CD4-positive, CD25-positive, alpha-beta regulatory T cell (primary cell): ENCODE data around the gene IL1RAPL1. TPM values are rescaled to one million over a fixed set of nuclear protein-coding genes. Genes with fewer than 3 reads are reported as not detected.

ENCODE experiments used
- ATAC-seq, 2 donors: fragments of 150-1000 bp; cut with Tn5 transposase; one replicate each; pipeline ENCODE4 v1.10.0; 2021; ENCODE audit warnings: low read depth in 2 of 2, moderate number of reproducible peaks in 2 of 2, moderate library complexity in 1 of 2
- DNase-seq, 3 donors: peaks; one replicate each; pipeline versions ENCODE4 v3.0.0 to v3.0.0-alpha.2; 2012 to 2022; ENCODE audit warnings: mixed read lengths in 1 of 3
- H3K27ac ChIP-seq: one replicate; pipeline ENCODE4 v1.7.0; 2013; ENCODE audit warnings: mild to moderate bottlenecking, low read length; ENCODE audit not compliant: insufficient read depth, poor library complexity, severe bottlenecking
- H3K27me3 ChIP-seq: one replicate; pipeline ENCODE4 v1.7.0; 2013; ENCODE audit warnings: low read length; ENCODE audit not compliant: control insufficient read depth, insufficient read depth
- H3K36me3 ChIP-seq: one replicate; pipeline ENCODE4 v1.7.0; 2013; ENCODE audit warnings: mild to moderate bottlenecking, low read length, moderate library complexity; ENCODE audit not compliant: control insufficient read depth, insufficient read depth
- H3K4me1 ChIP-seq: 2 replicates; pipeline ENCODE4 v1.7.0; 2013; ENCODE audit warnings: mild to moderate bottlenecking, low read length; ENCODE audit not compliant: insufficient read depth, control insufficient read depth, poor library complexity, severe bottlenecking
- H3K4me3 ChIP-seq: one replicate; pipeline ENCODE4 v1.7.0; 2013; ENCODE audit warnings: low read depth, mild to moderate bottlenecking, low read length, moderate library complexity
- H3K9me3 ChIP-seq, 2 experiments: 1 replicate in 1 of 2; 2 replicates in 1 of 2; pipeline ENCODE4 v1.7.0; 2013; ENCODE audit warnings: low read length in 2 of 2, mild to moderate bottlenecking in 1 of 2, moderate library complexity in 1 of 2; ENCODE audit not compliant: control insufficient read depth in 2 of 2
- H3K27ac Mint-ChIP-seq, 3 donors: one replicate each; pipeline ENCODE4 v1.8.0; 2020 to 2022; ENCODE audit warnings: mild to moderate bottlenecking in 3 of 3, mixed read lengths in 3 of 3, moderate library complexity in 2 of 3
- H3K27me3 Mint-ChIP-seq: one replicate; pipeline ENCODE4 v1.8.0; 2022; ENCODE audit warnings: mild to moderate bottlenecking, mixed read lengths
- H3K36me3 Mint-ChIP-seq: one replicate; pipeline ENCODE4 v1.8.0; 2020; ENCODE audit warnings: mixed read lengths
- H3K4me1 Mint-ChIP-seq, 4 donors: one replicate each; pipeline ENCODE4 v1.8.0; 2020 to 2022; ENCODE audit warnings: mixed read lengths in 4 of 4, mild to moderate bottlenecking in 1 of 4
- H3K4me3 Mint-ChIP-seq, 4 donors: one replicate each; pipeline ENCODE4 v1.8.0; 2020 to 2022; ENCODE audit warnings: mild to moderate bottlenecking in 4 of 4, mixed read lengths in 4 of 4, moderate library complexity in 3 of 4
- H3K9me3 Mint-ChIP-seq, 7 donors: one replicate each; pipeline ENCODE4 v1.8.0; 2020 to 2022; ENCODE audit warnings: mixed read lengths in 7 of 7, mild to moderate bottlenecking in 3 of 7, moderate library complexity in 2 of 7
- polyA plus RNA-seq, 4 donors: library from polyadenylated mRNA; unstranded; fragments of 300-500 nt; fragmentation: Illumina TruSeq; gene quantifications; one replicate each; pipeline ENCODE4 v1.2.3, GENCODE V29; 2021
- total RNA-seq: library from RNA; stranded (reverse); gene quantifications from one replicate; pipeline ENCODE4 v1.2.3, GENCODE V29; 2022

IL1RAPL1 gene
- total and polyA plus RNA-seq, 5 donors from 2014 or later, result not detected

DNA sequence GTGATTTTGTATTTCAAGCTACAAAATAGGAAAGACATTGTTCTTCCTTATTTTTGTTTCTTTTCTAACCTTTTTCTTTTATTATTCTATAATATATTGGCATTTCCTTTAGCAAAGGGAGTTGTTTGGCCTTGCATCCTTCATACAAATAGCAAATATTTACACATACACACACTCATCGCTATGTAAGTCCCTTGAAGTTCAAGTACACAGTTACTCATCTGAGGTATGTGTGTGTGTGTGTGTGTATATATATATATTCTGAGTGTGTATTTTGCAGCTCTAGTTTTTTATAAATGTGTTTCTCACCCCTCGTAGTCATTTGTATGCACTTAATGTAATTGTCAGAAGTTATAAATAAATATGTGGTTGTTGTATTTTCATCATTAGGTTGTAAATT, 903.4 kb downstream of the IL1RAPL1 start:
- no peaks in the 10 kb centered on the region for H3K27me3 ChIP-seq
- no peak for ATAC-seq
- peaks cover 0 to 1% of the 10 kb centered on the region in 2 experiments for H3K9me3 ChIP-seq
- no peak for DNase-seq
- H3K27me3 Mint-ChIP-seq, result no peaks in the 10 kb centered on the region
- H3K4me1 ChIP-seq, result no peaks in the 10 kb centered on the region
- no peaks in the 10 kb centered on the region for H3K36me3 ChIP-seq
- H3K36me3 Mint-ChIP-seq, result no peaks in the 10 kb centered on the region
- H3K9me3 Mint-ChIP-seq, result peaks cover 0 to 1% (median 0%) of the 10 kb centered on the region in 7 donors
- no peak overlapping the region for H3K4me3 ChIP-seq
- H3K27ac Mint-ChIP-seq, result no peak overlapping the region
- no peaks in the 10 kb centered on the region for H3K4me1 Mint-ChIP-seq
- no peak overlapping the region for H3K27ac ChIP-seq
- H3K4me3 Mint-ChIP-seq, result no peak overlapping the region

DNA sequence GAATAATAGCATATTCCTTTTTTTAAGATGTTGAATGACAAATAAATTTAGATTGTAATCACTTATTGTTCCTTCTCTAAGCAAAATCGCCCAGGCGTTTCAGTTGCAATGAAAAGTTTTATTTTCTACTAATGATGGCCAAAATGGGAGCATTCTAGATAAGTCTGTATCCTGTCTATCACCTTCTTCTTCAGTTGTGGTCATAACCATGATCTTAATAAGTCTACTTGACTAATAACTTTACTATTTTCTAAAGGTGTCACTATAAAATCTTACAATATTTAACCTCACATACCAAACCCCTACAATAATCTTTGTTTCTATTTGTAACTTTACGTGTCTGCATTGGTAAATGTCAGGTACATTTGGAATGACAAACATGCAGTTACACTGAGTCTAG, 904.4 kb downstream of the IL1RAPL1 start:
- Histone ChIP-seq H3K36me3 (no peaks in the 10 kb centered on the region), H3K4me1 (no peaks in the 10 kb centered on the region), H3K27me3 (no peaks in the 10 kb centered on the region), H3K4me3 (no peak overlapping the region), H3K9me3 (peaks cover 0 to 1% of the 10 kb centered on the region in 2 experiments), H3K27ac (no peak overlapping the region)
- ATAC-seq (no peak), DNase-seq (no peak)
- Mint-ChIP-seq H3K27me3 (no peaks in the 10 kb centered on the region), H3K27ac (no peak overlapping the region), H3K36me3 (no peaks in the 10 kb centered on the region), H3K4me1 (no peaks in the 10 kb centered on the region), H3K4me3 (no peak overlapping the region), H3K9me3 (peaks cover 0 to 1% (median 0%) of the 10 kb centered on the region in 7 donors)

DNA sequence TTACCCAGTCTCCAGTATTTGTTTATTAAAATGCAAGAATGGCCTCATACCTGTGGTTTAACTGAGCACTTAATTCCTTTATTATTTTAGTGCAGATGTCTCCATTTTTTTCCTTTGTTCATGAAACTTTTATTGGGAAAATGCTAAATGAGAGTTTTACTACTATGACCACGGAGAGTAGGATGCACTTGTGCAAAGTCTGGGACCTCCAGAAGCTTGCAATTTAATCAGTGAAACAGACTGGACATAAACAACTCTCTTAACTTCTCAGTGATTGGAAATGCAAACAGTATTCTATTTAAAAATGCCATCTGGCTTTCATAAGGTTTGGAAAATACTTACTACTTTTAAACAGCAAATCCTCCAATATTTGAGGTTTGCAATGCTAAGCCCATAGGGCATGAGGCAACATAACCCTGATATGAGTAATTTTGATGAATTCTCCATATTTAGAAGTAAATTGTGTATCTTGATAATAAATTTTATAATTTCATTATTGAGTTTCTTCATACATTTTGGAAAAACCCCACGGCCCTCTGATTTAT, 909.5 kb downstream of the IL1RAPL1 start:
- no peak overlapping the region for H3K4me3 Mint-ChIP-seq
- H3K4me3 ChIP-seq, result no peak overlapping the region
- H3K27me3 ChIP-seq, result no peaks in the 10 kb centered on the region
- no peaks in the 10 kb centered on the region for H3K36me3 ChIP-seq
- peaks cover 0 to 5% (median 4%) of the 10 kb centered on the region in 7 donors for H3K9me3 Mint-ChIP-seq
- no peaks in the 10 kb centered on the region for H3K4me1 Mint-ChIP-seq
- no peaks in the 10 kb centered on the region for H3K4me1 ChIP-seq
- no peaks in the 10 kb centered on the region for H3K27me3 Mint-ChIP-seq
- DNase-seq, result no peak
- no peak for ATAC-seq
- H3K27ac ChIP-seq, result no peak overlapping the region
- no peaks in the 10 kb centered on the region for H3K36me3 Mint-ChIP-seq
- no peak overlapping the region for H3K27ac Mint-ChIP-seq
- H3K9me3 ChIP-seq, result peaks cover 0 to 1% of the 10 kb centered on the region in 2 experiments

DNA sequence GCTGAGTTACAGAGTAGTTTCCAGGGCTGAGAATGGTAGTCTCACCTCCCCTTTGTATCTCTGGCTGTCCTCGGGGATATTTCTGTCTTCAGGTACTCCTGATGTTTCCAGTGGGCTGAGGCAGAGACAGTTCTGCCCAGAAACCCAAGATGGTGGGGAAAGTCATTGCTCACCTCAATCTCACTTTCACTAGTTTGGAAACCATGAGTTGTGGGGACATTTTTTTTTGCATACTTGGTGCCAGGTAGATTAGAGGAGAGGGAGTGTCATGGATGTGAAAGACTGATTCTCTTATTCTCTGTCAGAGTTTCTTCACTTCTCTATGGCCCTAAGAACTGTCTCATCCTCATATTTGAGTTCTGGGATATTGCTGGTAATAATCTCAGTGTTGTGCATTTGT, 919.5 kb downstream of the IL1RAPL1 start:
- no peak overlapping the region for H3K4me3 Mint-ChIP-seq
- Histone ChIP-seq H3K27ac (no peak overlapping the region), H3K36me3 (no peaks in the 10 kb centered on the region), H3K9me3 (no peaks in the 10 kb centered on the region), H3K4me3 (no peak overlapping the region), H3K4me1 (no peaks in the 10 kb centered on the region), H3K27me3 (no peaks in the 10 kb centered on the region)
- H3K27me3 Mint-ChIP-seq, result no peaks in the 10 kb centered on the region
- H3K36me3 Mint-ChIP-seq, result no peaks in the 10 kb centered on the region
- no peak overlapping the region for H3K27ac Mint-ChIP-seq
- ATAC-seq, result no peak
- H3K9me3 Mint-ChIP-seq, result peaks cover 0 to 20% (median 3%) of the 10 kb centered on the region in 7 donors
- no peaks in the 10 kb centered on the region for H3K4me1 Mint-ChIP-seq
- no peak for DNase-seq

DNA sequence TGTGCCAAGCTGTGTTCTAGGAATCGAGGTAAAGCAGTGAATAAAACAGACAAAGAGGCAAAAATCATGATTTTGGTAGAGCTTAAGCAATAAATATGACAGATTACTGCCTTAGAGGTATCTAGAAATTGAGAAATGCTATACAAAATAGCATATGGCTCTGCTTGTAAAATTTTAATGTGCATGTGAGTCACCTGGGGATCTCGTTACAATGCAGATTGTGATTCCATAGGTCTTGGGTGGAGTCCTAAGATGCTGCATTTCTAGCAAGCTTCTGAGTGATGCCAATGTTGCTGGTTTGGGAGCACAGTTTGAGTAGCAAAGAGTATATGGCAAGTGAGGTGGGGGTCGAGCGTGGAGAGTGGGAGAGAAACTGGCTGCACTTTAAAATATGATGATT, 930.9 kb downstream of the IL1RAPL1 start:
- H3K9me3 ChIP-seq, result no peaks in the 10 kb centered on the region
- Mint-ChIP-seq H3K9me3 (peaks cover 0 to 6% (median 2%) of the 10 kb centered on the region in 7 donors), H3K4me3 (no peak overlapping the region), H3K27me3 (no peaks in the 10 kb centered on the region), H3K27ac (no peak overlapping the region), H3K4me1 (no peaks in the 10 kb centered on the region), H3K36me3 (no peaks in the 10 kb centered on the region)
- no peak for ATAC-seq
- no peaks in the 10 kb centered on the region for H3K36me3 ChIP-seq
- H3K4me3 ChIP-seq, result no peak overlapping the region
- H3K27me3 ChIP-seq, result no peaks in the 10 kb centered on the region
- H3K4me1 ChIP-seq, result no peaks in the 10 kb centered on the region
- no peak overlapping the region for H3K27ac ChIP-seq
- DNase-seq, result no peak

DNA sequence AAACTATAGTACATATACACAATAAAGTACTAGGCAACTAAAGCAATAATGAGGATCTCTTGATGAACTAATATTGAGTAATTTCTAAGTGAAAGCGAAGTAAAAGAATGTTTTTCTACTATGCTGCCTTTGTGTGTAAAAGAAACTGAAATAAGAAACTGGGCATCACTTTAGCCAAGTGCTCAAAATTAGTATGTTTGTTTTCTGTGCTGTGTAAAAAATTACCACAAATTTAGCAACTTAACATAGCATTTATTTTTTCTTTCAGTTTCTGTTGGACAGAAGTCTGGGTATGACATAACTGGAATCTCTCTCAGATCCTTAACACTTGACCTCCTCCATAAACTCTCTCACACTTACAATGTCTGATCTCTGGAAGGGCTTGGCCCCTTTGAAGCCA, 941.0 kb downstream of the IL1RAPL1 start:
- H3K4me3 ChIP-seq, result no peak overlapping the region
- no peak for DNase-seq
- no peaks in the 10 kb centered on the region for H3K4me1 ChIP-seq
- no peaks in the 10 kb centered on the region for H3K27me3 ChIP-seq
- Mint-ChIP-seq H3K4me3 (no peak overlapping the region), H3K36me3 (no peaks in the 10 kb centered on the region), H3K4me1 (no peaks in the 10 kb centered on the region), H3K27ac (no peak overlapping the region), H3K9me3 (peaks cover 0 to 6% (median 0%) of the 10 kb centered on the region in 7 donors), H3K27me3 (no peaks in the 10 kb centered on the region)
- ATAC-seq, result no peak
- peaks cover 0 to 4% of the 10 kb centered on the region in 2 experiments for H3K9me3 ChIP-seq
- H3K36me3 ChIP-seq, result no peaks in the 10 kb centered on the region
- no peak overlapping the region for H3K27ac ChIP-seq

DNA sequence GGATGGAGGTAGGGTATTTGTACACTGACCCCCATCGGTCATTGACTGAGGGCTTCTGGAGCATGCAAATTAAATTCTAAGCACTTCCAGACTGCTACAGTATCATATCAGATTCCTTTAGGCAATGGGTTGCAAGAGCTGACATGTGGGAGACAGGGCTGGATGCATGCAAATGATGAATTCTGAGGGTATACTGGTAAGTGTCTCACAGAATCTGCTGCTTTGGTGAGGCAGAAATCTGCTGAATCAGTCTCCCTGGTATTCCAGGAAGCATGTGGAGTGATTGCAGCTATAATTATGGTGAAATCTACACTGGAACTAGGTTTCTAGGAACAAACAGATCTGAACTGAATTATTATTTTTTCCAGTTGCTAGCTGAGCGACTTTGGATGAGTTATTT, 943.3 kb downstream of the IL1RAPL1 start:
- Histone ChIP-seq H3K4me1 (no peaks in the 10 kb centered on the region), H3K27ac (no peak overlapping the region), H3K27me3 (no peaks in the 10 kb centered on the region), H3K4me3 (no peak overlapping the region), H3K36me3 (no peaks in the 10 kb centered on the region), H3K9me3 (peaks cover 0 to 6% of the 10 kb centered on the region in 2 experiments)
- Mint-ChIP-seq H3K36me3 (no peaks in the 10 kb centered on the region), H3K4me1 (no peaks in the 10 kb centered on the region), H3K9me3 (peaks cover 0 to 4% (median 0%) of the 10 kb centered on the region in 7 donors), H3K4me3 (no peak overlapping the region), H3K27ac (no peak overlapping the region), H3K27me3 (no peaks in the 10 kb centered on the region)
- ATAC-seq (no peak), DNase-seq (no peak)

DNA sequence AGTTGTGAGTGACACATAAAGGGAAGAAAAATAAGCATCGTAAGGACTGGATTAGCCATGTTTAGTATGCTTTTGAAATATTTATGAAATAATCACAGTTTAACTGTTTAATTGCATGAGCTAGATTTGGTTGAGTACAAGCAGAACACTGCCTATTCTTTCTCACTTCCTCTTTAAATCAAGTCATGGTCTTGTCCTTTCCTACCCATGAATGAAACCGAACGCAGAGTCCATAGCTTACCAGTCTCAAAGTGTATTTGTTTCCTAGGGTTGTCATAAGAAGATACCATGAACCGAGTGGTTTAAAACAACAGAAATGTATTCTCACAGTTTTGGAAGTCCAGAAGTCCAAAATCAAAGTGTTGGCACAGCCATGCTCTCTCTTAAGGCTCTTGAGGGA, 944.1 kb downstream of the IL1RAPL1 start:
- no peak for DNase-seq
- no peak for ATAC-seq
- Histone ChIP-seq H3K27me3 (no peaks in the 10 kb centered on the region), H3K4me3 (no peak overlapping the region), H3K4me1 (no peaks in the 10 kb centered on the region), H3K27ac (no peak overlapping the region), H3K36me3 (no peaks in the 10 kb centered on the region), H3K9me3 (peaks cover 0 to 4% of the 10 kb centered on the region in 2 experiments)
- H3K27me3 Mint-ChIP-seq, result no peaks in the 10 kb centered on the region
- H3K4me1 Mint-ChIP-seq, result no peaks in the 10 kb centered on the region
- no peak overlapping the region for H3K27ac Mint-ChIP-seq
- H3K36me3 Mint-ChIP-seq, result no peaks in the 10 kb centered on the region
- H3K4me3 Mint-ChIP-seq, result no peak overlapping the region
- H3K9me3 Mint-ChIP-seq, result peaks cover 0 to 2% (median 0%) of the 10 kb centered on the region in 7 donors
